GM18517 (cell line): Measurements from ENCODE around the gene FER.
"Not testable (repeated sequence)": the region's sequence is repeated elsewhere in the genome, so short reads cannot be mapped to it uniquely, and the experiment has no call there.

Experiments used
- ATAC-seq: cut with Tn5 transposase; IDR thresholded peaks from one replicate; pipeline ENCODE4 v1.9.1; 2021; ENCODE audit warnings: mild to moderate bottlenecking, moderate library complexity; ENCODE audit not compliant: unreplicated experiment

The FER gene

GRCh38 chr5:109164001-109164400 is 416.3 kb downstream of the FER start:
- no peak for ATAC-seq

DNA sequence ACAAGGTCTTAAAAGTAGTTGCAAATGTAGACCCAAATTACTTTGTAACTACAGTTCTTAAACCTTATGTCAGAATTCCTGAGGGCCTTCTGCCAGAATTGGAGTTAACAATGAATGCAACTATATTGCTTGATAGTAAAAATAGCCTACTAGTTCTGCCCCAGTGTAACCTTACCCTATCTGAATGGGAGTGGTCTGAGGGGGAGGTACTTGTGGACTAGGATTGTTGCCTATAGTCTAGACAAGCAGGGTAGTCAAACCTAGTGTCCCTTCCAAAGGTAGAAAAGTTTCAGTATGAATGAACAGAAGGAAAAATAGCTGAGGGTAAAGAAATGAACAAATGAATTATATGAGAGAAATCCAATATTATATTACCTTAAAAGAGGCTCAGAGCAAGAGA is 419.9 kb downstream of the FER start:
- ATAC-seq = no peak

DNA sequence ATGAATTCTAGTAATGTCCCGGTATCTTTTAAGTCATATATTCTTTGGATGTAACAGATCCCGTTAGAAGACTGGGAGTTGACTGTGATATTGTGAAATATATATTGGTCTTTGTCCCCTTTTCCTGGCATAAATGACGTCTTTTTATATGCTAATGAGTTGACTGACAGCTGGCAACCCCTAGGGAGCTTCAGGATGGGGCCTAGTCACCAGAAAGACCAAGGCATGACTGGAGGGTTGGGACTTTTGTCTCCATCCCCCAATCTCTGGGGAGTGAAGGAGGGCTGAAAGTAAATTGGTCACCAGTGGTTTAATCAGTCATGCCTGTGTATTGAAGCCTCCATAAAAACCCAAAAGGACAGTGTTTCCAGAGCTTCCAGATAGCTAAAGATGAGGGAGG is 420.5 kb downstream of the FER start:
- ATAC-seq = no peak

DNA sequence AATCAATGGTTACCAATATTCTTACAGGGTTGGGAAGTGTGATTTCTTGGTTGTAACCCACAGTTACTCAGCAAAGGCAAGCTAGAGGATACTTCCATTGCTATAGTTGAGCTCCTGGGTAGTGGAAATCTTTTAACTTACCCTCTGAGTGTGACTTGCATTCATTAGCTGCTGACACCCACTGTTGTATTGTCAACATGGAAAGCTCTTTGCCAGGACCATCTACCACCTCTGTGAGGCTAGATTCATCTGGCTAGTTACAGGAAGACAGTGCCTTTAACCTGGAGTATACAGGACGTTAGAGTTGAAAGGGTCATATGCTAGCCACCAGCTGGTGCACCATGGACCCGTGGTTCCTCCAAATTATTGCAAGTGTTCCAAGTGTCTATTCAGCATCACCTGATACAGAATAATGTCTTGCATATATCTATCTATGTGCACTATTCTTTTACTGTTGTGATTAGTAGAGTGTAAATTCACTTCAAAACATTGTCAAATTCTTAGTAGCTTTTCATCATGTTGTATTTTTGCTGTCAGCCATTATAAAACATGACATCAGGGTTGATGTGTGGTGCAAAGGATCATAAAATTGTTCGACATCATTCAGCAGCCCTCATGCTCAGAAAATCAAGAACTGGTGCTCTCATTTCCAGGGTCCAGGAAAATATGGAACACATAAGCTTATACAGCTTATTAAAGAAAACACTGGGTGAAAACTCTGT is 423.1 kb downstream of the FER start:
- ATAC-seq = no peak

- ATAC-seq = not testable (repeated sequence)
These were observed 423.9 kb downstream of the FER start for GRCh38 chr5:109171437-109172073.

- ATAC-seq = no peak
These were observed 425.5 kb downstream of the FER start for GRCh38 chr5:109173036-109173794.

DNA sequence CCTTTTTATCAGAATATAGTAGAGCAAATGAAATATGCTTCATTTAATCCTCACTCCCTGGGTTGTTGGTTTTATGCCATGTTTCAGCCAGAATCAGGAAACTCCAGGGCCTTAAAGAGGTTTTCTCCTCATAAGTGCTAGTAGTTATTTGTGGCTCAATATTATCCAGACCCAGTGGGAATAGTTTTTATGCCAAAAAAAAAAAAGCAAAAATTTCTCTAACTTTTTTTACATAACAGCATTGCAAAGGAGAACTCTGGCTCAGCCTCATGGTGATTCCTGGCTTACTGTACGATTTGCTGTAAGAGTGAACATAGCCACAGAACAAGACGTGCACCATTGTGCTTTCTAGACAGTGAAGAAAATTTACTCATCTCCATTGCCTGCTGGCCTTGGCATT is 429.5 kb downstream of the FER start:
- ATAC-seq = no peak

GRCh38 chr5:109177782-109178181 is 430.1 kb downstream of the FER start:
- ATAC-seq = no peak

GRCh38 chr5:109180668-109181067 is 433.0 kb downstream of the FER start:
- no peak for ATAC-seq

DNA sequence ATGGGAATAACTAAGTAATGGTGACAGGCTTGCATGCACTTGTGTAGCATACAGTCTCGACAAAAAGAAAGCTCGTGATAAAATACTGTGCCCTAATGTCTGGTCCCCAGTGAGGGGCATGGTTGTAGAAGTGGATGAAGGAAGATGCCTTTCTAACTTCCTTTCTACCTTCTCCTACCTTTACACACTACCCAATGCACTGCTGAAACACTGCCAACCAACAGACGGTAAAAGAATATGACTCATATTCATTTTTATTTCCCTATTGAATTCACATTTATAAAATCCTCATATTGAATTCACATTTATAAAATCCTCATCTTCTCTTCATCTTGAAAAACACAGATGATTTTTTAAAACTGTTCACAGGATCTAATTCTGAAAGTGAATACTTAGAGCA is 439.1 kb downstream of the FER start:
- no peak for ATAC-seq

DNA sequence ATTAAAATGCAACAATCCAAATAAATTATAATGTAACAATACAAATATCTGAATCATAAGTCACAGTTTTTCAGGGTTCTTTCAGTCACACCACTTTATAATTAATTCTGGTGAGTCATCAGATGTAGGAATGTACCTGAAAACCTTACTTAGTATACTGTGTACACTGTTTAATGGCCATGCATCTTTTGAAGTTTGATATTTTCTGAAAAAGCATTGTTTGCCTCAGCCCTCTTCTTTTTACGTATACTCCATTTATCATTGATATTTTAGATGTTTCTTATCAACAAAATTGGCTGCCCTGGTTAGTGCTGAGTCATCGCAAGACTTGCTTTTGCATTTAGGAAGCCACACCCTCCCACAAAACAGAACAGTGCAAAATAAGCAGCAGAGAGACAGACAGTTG is 443.5 kb downstream of the FER start:
- peak; percentile 70 for ATAC-seq

GRCh38 chr5:109192027-109192426 is 444.3 kb downstream of the FER start:
- no peak for ATAC-seq

GRCh38 chr5:109192555-109193281 is 445.0 kb downstream of the FER start:
- ATAC-seq = no peak

DNA sequence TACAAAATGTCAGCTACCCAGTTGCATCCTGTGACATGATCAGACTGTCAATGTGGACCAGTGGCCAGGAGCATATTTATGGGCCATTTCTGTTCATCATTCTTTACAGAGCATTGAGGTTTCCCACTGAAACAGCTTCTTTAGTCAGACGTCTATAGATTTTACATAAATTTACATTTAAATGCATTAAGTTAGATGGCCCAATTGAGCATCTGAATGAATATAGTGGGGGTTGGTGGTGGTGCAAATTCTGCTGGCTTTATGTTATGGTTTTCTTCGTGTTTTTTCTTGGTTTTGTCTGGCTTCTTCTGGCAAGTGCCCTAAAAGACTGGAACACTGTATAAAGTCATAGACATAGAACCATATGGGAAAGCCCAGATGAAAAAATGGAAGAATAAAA is 448.0 kb downstream of the FER start:
- ATAC-seq = no peak

DNA sequence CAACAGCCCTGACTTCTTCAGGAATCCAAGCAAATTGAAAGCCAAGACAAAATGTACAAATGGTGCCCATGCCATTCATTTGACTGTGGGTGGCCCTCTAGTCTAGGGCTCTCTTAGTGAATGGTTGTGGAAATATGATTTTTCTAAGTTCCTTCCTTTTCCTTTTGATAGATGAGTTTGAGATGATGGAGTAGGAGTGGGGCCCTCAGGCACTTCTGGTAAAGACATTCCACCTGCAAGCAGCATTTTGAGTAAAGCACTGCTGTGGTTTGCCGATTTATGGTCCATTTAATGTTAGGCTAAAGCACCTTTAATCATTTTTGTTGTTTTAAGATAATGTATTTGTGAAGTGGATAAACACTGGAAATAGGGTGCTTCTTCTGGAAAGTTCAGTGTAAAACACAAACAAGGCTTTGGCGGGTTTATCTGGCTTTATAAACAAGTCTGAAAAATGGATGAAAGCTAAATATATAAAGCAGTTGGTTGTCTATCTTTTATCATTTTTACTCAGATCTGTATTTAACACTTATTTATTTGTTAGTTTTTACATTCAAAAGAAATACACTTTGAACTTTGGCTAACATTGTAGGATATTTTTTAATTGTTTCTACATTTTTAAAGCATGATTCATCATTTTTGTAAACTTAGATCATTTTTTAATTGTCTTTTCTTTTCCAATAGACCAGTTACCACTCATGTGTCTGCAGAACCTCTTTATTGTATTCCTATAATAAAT is 448.6 kb downstream of the FER start:
- ATAC-seq = no peak

- no peak for ATAC-seq
These were observed 449.1 kb downstream of the FER start for GRCh38 chr5:109196823-109197160.

GRCh38 chr5:109199289-109199688 is 451.6 kb downstream of the FER start:
- ATAC-seq = no peak

GRCh38 chr5:109199799-109200620 is 452.3 kb downstream of the FER start:
- no peak for ATAC-seq

GRCh38 chr5:109215040-109215439 is 467.3 kb downstream of the FER start:
- no peak for ATAC-seq

DNA sequence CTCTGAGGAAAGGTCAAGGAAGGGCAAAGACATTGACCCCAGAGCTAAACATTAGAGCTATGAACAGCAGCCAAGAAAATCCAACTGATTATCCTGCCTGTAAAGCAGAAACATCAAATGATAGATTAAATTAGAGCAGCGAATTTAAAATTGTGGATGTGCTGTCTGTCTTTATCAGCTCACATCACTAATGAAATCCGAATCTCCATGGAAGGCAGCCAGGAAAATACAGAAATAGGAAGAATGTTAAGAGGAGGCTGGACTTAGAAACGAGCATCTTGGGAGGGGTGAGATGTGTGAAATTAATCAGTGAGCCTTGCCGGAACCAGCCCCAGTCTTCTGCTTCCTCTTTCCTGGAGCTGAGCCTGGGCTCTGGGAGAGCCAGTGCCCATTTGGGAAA is 471.1 kb downstream of the FER start:
- ATAC-seq = no peak
